Activated CD4-positive, alpha-beta T cell treated with anti-CD3 and anti-CD28 coated beads, Interleukin-2, amount 10 ng/mL, durations not matched to agents 24 days and 14 days (primary cell): Measurements from ENCODE around the gene CHD2. TPM values are rescaled to one million over a fixed set of nuclear protein-coding genes. Genes with fewer than 3 reads are reported as not detected.

ENCODE experiments used
- DNase-seq: peaks from one replicate; pipeline ENCODE4 v3.0.0; 2022
- H3K27ac Mint-ChIP-seq: one replicate; pipeline ENCODE4 v1.8.0; 2022; ENCODE audit warnings: mild to moderate bottlenecking, mixed read lengths
- H3K27me3 Mint-ChIP-seq: one replicate; pipeline ENCODE4 v1.8.0; 2022; ENCODE audit warnings: mixed read lengths
- H3K36me3 Mint-ChIP-seq: one replicate; pipeline ENCODE4 v1.8.0; 2022; ENCODE audit warnings: low read depth, mild to moderate bottlenecking, mixed read lengths
- H3K4me1 Mint-ChIP-seq: one replicate; pipeline ENCODE4 v1.8.0; 2021; ENCODE audit warnings: mixed read lengths
- H3K4me3 Mint-ChIP-seq: one replicate; pipeline ENCODE4 v1.8.0; 2022; ENCODE audit warnings: mild to moderate bottlenecking, moderate library complexity, mixed read lengths
- H3K9me3 Mint-ChIP-seq: one replicate; pipeline ENCODE4 v1.8.0; 2021; ENCODE audit warnings: mixed read lengths
- intact Hi-C: fragments of 100-400 bp; cut with micrococcal nuclease; formaldehyde crosslinking; loops from one replicate; pipeline ENCODE4 v1.15.1; 2023
- total RNA-seq: library from RNA; stranded (reverse); gene quantifications from 2 replicates; pipeline ENCODE4 v1.2.3, GENCODE V29; 2022

CHD2 gene
- total RNA-seq, 1 donor from 2014 or later = 111 TPM

GRCh38 chr15:92881211-92881754 is 18.8 kb upstream of the CHD2 start:
- H3K4me3 Mint-ChIP-seq = peak overlapping the region; percentile 95
- DNase-seq = peak; percentile 77
- intact Hi-C loops = loop anchor here (5.0 kb wide), 1 partner anchor 36 kb away; no protein-coding TSS in a partner anchor
- H3K9me3 Mint-ChIP-seq = no peaks in the 10 kb centered on the region
- peaks cover 47% of the 10 kb centered on the region for H3K4me1 Mint-ChIP-seq
- H3K36me3 Mint-ChIP-seq = peaks cover 32% of the 10 kb centered on the region
- peaks cover 2% of the 10 kb centered on the region for H3K27me3 Mint-ChIP-seq
- H3K27ac Mint-ChIP-seq = peak overlapping the region; percentile 98

GRCh38 chr15:92881802-92882696 is 18.1 kb upstream of the CHD2 start:
- peak overlapping the region; percentile 95 for H3K4me3 Mint-ChIP-seq
- H3K9me3 Mint-ChIP-seq = no peaks in the 10 kb centered on the region
- peaks cover 52% of the 10 kb centered on the region for H3K4me1 Mint-ChIP-seq
- peaks cover 40% of the 10 kb centered on the region for H3K36me3 Mint-ChIP-seq
- intact Hi-C loops = loop anchor here (1.0 to 5.0 kb wide), 7 partner anchors 22 to 78 kb away; no protein-coding TSS in a partner anchor
- H3K27me3 Mint-ChIP-seq = peaks cover 2% of the 10 kb centered on the region
- peak; percentile 99 for DNase-seq
- H3K27ac Mint-ChIP-seq = peak overlapping the region; percentile 98

- Mint-ChIP-seq H3K36me3 (peaks cover 45% of the 10 kb centered on the region), H3K4me1 (peaks cover 54% of the 10 kb centered on the region), H3K27me3 (peaks cover 2% of the 10 kb centered on the region), H3K27ac (peak overlapping the region; percentile 98), H3K4me3 (peak overlapping the region; percentile 95), H3K9me3 (no peaks in the 10 kb centered on the region)
- no peak for DNase-seq
- intact Hi-C loops = loop anchor here (1.0 to 5.0 kb wide), 7 partner anchors 22 to 78 kb away; no protein-coding TSS in a partner anchor
Observed at GRCh38 chr15:92882697-92883162, 17.4 kb upstream of the CHD2 start.

GRCh38 chr15:92883163-92883875 is 16.8 kb upstream of the CHD2 start:
- Mint-ChIP-seq H3K4me3 (peak overlapping the region; percentile 88), H3K4me1 (peaks cover 58% of the 10 kb centered on the region), H3K27me3 (peaks cover 2% of the 10 kb centered on the region), H3K27ac (peak overlapping the region; percentile 98), H3K36me3 (peaks cover 51% of the 10 kb centered on the region), H3K9me3 (no peaks in the 10 kb centered on the region)
- intact Hi-C loops = loop anchor here (5.0 kb wide), 1 partner anchor 34 kb away; no protein-coding TSS in a partner anchor
- peak; percentile 81 for DNase-seq

GRCh38 chr15:92883876-92884435 is 16.2 kb upstream of the CHD2 start:
- no peak for DNase-seq
- peak overlapping the region; percentile 98 for H3K27ac Mint-ChIP-seq
- no peaks in the 10 kb centered on the region for H3K9me3 Mint-ChIP-seq
- peaks cover 55% of the 10 kb centered on the region for H3K36me3 Mint-ChIP-seq
- peaks cover 2% of the 10 kb centered on the region for H3K27me3 Mint-ChIP-seq
- intact Hi-C loops = loop anchor here (5.0 kb wide), 1 partner anchor 33 kb away; no protein-coding TSS in a partner anchor
- H3K4me1 Mint-ChIP-seq = peaks cover 56% of the 10 kb centered on the region
- H3K4me3 Mint-ChIP-seq = peak overlapping the region; percentile 88

- peak overlapping the region; percentile 98 for H3K27ac Mint-ChIP-seq
- intact Hi-C loops = loop anchor here (5.0 kb wide), 1 partner anchor 33 kb away; no protein-coding TSS in a partner anchor
- no peaks in the 10 kb centered on the region for H3K9me3 Mint-ChIP-seq
Observed at GRCh38 chr15:92884436-92885223, 15.5 kb upstream of the CHD2 start.

GRCh38 chr15:92885224-92886041 is 14.7 kb upstream of the CHD2 start:
- peaks cover 2% of the 10 kb centered on the region for H3K27me3 Mint-ChIP-seq
- peaks cover 63% of the 10 kb centered on the region for H3K36me3 Mint-ChIP-seq
- H3K27ac Mint-ChIP-seq = peak overlapping the region; percentile 98
- H3K9me3 Mint-ChIP-seq = peaks cover 3% of the 10 kb centered on the region
- H3K4me1 Mint-ChIP-seq = peaks cover 54% of the 10 kb centered on the region
- DNase-seq = no peak
- intact Hi-C loops = loop anchor here (1.0 kb wide), 1 partner anchor 15 kb away; the partner anchor contains the start of gene CHD2
- H3K4me3 Mint-ChIP-seq = peak overlapping the region; percentile 88

More at GRCh38 chr15:92884436-92885223, 15.5 kb upstream of the CHD2 start:
- H3K4me1 Mint-ChIP-seq = peaks cover 56% of the 10 kb centered on the region
- peak overlapping the region; percentile 88 for H3K4me3 Mint-ChIP-seq
- H3K36me3 Mint-ChIP-seq = peaks cover 57% of the 10 kb centered on the region
- peaks cover 2% of the 10 kb centered on the region for H3K27me3 Mint-ChIP-seq
- no peak for DNase-seq

GRCh38 chr15:92886042-92886537 is 14.0 kb upstream of the CHD2 start:
- intact Hi-C loops = loop anchor here (1.0 kb wide), 1 partner anchor 14 kb away; the partner anchor contains the start of gene CHD2
- peaks cover 2% of the 10 kb centered on the region for H3K27me3 Mint-ChIP-seq

GRCh38 chr15:92886815-92887214 is 13.3 kb upstream of the CHD2 start:
- peak overlapping the region; percentile 87 for H3K4me3 Mint-ChIP-seq
- H3K27me3 Mint-ChIP-seq = peaks cover 2% of the 10 kb centered on the region
- intact Hi-C loops = loop anchor here (1.0 kb wide), 1 partner anchor 13 kb away; the partner anchor contains the start of gene CHD2
- peaks cover 3% of the 10 kb centered on the region for H3K9me3 Mint-ChIP-seq
- DNase-seq = no peak
- peaks cover 75% of the 10 kb centered on the region for H3K36me3 Mint-ChIP-seq
- peak overlapping the region; percentile 70 for H3K27ac Mint-ChIP-seq
- H3K4me1 Mint-ChIP-seq = peaks cover 53% of the 10 kb centered on the region

More at GRCh38 chr15:92886042-92886537, 14.0 kb upstream of the CHD2 start:
- peak overlapping the region; percentile 70 for H3K27ac Mint-ChIP-seq
- peaks cover 69% of the 10 kb centered on the region for H3K36me3 Mint-ChIP-seq
- H3K4me3 Mint-ChIP-seq = peak overlapping the region; percentile 87
- H3K9me3 Mint-ChIP-seq = peaks cover 3% of the 10 kb centered on the region
- no peak for DNase-seq
- H3K4me1 Mint-ChIP-seq = peaks cover 54% of the 10 kb centered on the region

GRCh38 chr15:92887869-92888268 is 12.3 kb upstream of the CHD2 start:
- H3K27me3 Mint-ChIP-seq = no peaks in the 10 kb centered on the region
- H3K4me3 Mint-ChIP-seq = peak overlapping the region; percentile 73
- H3K27ac Mint-ChIP-seq = peak overlapping the region; percentile 18
- H3K36me3 Mint-ChIP-seq = peaks cover 77% of the 10 kb centered on the region
- intact Hi-C loops = no loop called here
- no peak for DNase-seq
- peaks cover 52% of the 10 kb centered on the region for H3K4me1 Mint-ChIP-seq
- H3K9me3 Mint-ChIP-seq = peaks cover 3% of the 10 kb centered on the region

GRCh38 chr15:92889390-92890107 is 10.6 kb upstream of the CHD2 start:
- H3K9me3 Mint-ChIP-seq = peaks cover 3% of the 10 kb centered on the region
- peak overlapping the region; percentile 81 for H3K27ac Mint-ChIP-seq
- no peak for DNase-seq
- intact Hi-C loops = no loop called here
- H3K4me1 Mint-ChIP-seq = peaks cover 57% of the 10 kb centered on the region
- peaks cover 77% of the 10 kb centered on the region for H3K36me3 Mint-ChIP-seq
- no peaks in the 10 kb centered on the region for H3K27me3 Mint-ChIP-seq
- peak overlapping the region; percentile 77 for H3K4me3 Mint-ChIP-seq
